D721Med (cell line): ENCODE data around the gene ITGA11.

Experiments used
- DNase-seq: peaks from one replicate; pipeline ENCODE4 v3.0.0; 2011; ENCODE audit warnings: low spot score; ENCODE audit not compliant: insufficient read length
- FAIRE-seq: peaks from 2 replicates; lab custom pipeline; 2011; peaks lifted over from hg19 to GRCh38; lab: Jason Lieb, UNC
- CTCF ChIP-seq: IDR thresholded peaks from 2 replicates; pipeline ENCODE4 v1.5.1; 2012; ENCODE audit warnings: mild to moderate bottlenecking, control low read depth; ENCODE audit not compliant: insufficient read depth; ENCODE audit errors: missing control alignments

Gene ITGA11

GRCh38 chr15:68415501-68416157 lies 16.3 kb downstream of the ITGA11 start:
- FAIRE-seq, result no peak
- TF ChIP-seq CTCF, result no peak
- DNase-seq, result no peak

GRCh38 chr15:68415061-68415460 lies 16.9 kb downstream of the ITGA11 start:
- FAIRE-seq (no peak), DNase-seq (no peak)
- no peak for TF ChIP-seq CTCF

DNA sequence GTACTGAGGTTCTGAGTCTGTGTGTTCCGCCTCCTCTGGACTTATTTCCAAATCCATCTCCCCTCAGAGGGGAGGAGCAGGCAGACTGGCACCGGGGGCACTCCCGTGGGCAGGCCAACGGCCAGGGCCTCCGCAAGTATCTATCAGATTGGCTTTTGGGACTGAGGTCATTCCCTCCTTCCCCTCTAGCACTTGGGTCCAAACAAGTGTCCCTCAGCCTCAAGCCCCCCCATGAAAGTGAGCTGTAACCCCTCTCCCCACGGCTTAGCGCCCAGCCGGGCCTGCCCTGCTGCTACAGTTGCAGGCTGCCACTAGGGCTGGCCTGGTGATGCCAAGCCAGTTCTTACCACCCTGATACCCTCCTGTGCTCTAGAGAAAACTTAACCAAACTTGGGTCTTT lies 17.4 kb downstream of the ITGA11 start:
- FAIRE-seq (no peak), DNase-seq (no peak)
- no peak for TF ChIP-seq CTCF

- FAIRE-seq (no peak), DNase-seq (no peak)
- no peak for TF ChIP-seq CTCF
These were observed 17.8 kb downstream of the ITGA11 start for GRCh38 chr15:68414206-68414555.

DNA sequence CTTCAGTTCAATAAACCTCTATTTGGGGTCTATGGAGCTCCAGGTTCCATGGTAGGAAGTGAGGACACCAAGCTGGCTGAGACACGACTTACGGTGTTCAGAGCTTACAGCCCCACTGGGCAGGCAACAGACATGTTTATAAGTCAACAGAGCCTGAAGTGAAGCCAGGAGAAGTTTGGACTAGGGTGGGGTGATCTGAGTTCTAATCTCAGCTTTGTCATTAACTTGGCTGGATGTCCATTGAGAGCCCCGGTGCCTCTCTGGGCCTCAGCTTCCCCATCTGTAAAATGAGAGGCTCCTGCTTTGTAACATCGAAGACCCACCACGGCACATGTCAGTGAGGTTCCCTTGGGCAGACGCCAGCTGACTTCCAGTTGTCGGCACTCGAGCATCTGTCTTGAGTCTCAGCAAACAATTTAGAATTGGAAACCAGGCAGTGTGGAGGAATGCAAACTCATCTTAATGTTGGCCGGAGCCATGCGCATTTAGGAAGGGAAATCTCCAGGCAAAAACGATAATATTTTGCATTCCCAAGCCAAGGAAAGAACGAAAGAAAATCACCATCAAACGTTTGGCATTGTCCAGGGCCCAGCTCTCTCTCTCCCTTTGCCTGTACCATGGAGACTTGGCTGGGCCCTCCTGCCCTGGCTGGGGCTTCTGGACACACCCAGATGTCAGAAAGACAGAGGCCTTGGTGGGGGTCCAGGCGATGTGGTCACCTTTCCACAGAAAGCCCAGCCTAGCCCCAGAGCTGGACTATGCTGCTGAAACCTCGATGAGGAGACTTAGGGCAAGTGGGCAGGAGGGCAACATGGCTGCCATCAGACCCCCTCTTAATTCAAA lies 18.4 kb downstream of the ITGA11 start:
- TF ChIP-seq CTCF, result no peak
- no peak for FAIRE-seq
- DNase-seq, result no peak

DNA sequence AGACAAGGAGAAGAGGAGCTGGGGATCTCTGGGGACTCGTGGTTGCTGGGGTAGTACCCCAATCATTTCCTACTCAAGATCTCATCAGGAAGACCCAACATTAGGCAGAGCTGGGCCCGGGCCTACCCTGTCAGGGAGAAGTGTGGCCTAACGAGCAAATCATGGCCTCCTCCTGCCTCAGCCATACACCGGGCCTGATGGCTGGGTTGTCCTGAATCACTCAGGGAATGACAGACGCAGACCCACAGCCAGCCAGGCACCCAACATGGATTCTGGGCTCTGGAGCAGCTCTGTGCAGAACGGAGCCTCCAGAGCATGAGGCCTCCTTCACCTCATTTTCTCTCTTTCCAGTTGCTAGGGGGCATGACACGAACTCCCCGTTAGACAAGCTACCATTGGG lies 19.7 kb downstream of the ITGA11 start:
- FAIRE-seq (no peak), DNase-seq (no peak)
- no peak for TF ChIP-seq CTCF

DNA sequence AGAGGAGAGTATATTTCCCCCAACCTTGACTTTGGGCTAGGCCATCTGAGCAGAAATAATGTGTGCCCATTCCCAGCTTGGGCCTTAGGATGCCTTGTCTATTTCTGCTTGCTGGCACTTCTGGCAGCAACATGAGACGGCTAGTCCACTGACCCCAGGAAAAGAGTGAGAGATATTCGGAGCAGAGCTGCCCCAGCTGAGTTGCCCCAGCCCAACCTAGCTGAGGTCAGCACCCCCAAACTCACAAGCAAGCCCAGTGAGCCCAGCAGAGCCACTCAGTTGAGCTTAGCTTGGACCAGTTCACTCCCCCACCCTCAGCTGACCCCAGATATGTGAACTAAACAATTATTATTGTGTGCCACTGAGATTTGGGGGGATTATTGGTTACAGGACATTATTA lies 20.2 kb downstream of the ITGA11 start:
- FAIRE-seq (no peak), DNase-seq (no peak)
- TF ChIP-seq CTCF, result no peak
